NCI-H2107 treated with DMSO at 0.1 percent for 48 hours (cell line): ENCODE data around the gene DEFB112.
A peak's percentile ranks its signal among the peaks of the same experiment; 100 is the strongest.

Experiments used
- DNase-seq: peaks from one replicate; lab custom pipeline; 2025; ENCODE audit not compliant: unreplicated experiment; lab: John Stamatoyannopoulos, UW

Gene DEFB112, protein sequence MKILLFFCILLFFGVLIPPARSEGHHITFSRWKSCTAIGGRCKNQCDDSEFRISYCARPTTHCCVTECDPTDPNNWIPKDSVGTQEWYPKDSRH

GRCh38 chr6:50049829-50050228, at the start of gene DEFB112:
Gene DEFB112, minus strand, starts transcription at chr6:50049929. Its CDS starts 60 bp downstream, at chr6:50049869.
- no peak for DNase-seq

DNA sequence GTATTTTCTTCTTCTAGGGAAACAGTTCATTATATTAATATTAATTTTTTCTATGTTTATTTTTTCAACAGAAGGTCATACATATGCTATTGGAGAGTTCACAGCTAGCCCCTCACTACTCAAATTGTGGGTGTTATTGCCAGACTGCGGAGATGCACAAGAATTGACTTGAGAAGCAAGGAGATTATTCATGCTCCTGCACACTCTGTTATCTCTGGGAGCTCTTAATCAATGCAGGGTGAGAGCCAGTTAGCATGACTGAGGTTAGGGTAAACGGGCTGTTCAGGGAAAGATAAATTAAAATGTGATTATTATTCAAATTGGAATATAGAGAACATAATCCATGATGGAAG, 48.9 kb upstream of the DEFB112 start:
- no peak for DNase-seq

- DNase-seq, result no peak
These were observed 48.4 kb upstream of the DEFB112 start for GRCh38 chr6:50097966-50098640.

DNA sequence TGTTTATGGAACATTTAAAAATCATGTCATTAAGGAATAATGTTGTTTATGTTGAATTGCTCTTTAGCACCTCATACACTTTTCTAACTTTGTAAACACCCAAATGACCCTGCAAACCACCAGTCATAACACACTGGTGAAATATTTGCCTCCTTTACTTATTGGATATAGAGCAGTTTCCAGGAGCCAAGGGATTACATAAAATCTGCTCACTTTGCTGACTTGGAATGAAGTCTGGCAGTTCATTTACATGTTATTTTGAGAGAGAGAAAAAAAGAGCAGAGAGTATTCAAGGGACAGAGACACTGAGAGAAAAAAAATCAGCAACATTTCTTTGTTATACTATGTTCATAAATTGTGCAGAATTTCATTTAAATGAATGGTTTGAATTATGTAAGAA, 46.6 kb upstream of the DEFB112 start:
- DNase-seq, result no peak

DNA sequence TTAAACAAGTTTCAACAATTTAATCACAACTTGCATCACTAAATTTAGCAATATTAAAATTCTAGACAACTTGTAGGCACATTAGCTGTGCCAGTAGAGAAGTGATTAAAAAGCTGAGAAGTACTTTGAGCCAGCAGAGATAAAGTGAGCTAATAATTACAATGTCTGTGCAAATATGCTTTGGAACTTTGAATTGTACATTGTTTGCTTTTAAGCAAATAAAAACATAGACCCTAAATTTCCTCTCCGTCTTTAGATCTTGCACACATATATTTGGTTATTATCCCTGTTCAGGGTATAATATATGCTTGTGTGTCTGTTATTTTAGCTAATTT, 44.2 kb upstream of the DEFB112 start:
- DNase-seq, result no peak

DNA sequence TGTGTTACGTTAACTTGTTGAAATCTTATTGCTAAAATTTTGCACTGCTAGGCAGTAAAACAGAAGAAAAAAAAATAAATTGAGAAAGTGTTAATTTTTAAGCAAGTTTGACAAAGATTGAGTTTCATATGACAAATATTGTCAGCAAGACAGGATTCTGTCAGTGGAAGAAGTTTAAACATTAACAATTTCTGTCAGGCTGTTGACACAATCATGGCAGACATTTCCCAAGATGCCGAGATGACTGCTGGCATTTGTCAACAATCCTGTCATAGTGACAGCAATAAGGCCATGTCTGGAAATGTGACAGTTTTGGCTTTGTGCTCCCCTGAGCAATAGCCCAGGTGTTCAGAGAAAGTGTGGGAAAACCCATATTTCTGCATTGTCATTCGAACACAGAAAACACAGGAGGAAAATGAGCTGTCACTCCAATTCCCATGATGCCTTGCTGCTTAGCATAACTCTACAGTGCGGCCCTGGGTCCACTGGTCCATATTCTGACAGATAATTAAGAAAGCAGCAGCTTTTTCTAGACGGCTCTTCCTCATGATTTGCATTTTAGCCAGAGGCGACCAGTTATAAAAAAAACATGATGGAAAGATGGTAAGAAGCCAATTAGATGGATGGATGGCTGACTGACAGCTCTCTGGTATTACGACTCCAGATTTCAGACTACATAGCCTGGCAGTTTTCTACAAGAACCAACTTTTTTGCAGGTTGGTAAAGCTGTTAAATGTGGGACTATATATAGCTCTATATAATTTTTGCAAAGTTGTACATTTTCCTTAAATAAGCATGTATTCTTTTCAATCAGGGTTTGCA, 43.6 kb upstream of the DEFB112 start:
- no peak for DNase-seq

DNA sequence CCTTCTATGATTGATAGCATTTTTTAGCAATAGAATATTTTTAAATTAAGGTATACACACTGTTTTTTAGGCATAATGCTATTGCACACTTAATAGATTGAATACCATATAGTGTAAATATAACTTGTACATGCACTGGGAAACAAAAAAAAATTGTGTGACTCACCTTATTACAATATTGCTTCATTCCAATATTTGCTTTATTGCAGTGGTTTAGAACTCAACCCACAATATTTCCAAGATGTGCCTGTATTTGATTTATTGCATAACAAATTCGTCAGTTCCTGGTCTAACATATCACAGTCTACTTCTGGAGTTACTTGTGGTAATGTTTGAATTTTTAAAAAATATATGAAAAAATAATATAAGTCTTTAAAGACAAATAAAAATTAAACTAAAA, 41.9 kb upstream of the DEFB112 start:
- no peak for DNase-seq

DNA sequence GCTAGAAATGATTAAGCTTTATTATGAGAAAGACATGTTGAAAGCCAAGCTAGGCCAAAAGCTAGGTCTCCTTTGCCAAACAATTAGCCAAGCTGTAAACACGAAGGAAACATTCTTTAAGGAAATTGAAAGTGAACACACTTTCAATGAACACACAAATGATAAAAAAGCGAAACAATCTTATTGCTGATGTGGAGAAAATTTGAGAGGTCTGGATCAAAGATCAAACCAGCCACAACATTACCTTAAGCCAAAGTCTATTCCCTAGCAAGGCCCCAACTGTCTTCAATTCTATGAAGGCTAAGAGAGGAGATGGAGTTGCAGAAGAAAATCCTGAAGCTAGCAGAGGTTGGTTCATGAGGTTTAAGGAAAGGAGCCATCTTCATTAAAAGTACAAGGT, 40.2 kb upstream of the DEFB112 start:
- no peak for DNase-seq

- no peak for DNase-seq
These were observed 37.7 kb upstream of the DEFB112 start for GRCh38 chr6:50087231-50087954.

DNA sequence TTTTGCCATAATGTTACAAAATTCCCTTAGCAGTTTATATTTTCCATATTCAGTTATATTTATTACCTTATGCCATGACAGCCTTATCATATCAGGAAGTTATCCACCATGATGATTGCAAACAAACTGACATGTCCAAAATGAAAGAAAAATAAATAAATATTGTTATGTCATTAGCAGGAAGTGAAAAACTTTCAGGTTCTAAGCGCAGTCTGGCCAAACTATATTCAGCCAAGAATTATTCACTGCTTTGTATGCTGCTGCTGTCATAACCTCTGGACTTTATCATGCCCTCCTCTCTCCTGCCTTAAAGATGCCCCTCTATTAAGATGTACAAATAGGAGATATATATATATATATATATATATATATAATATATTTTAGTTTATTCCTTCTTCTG, 27.7 kb upstream of the DEFB112 start:
- DNase-seq, result no peak

- DNase-seq, result no peak
These were observed 26.7 kb upstream of the DEFB112 start for GRCh38 chr6:50076431-50076830.

GRCh38 chr6:50071921-50072320, 22.2 kb upstream of the DEFB112 start:
- no peak for DNase-seq

- DNase-seq, result no peak
These were observed 20.4 kb upstream of the DEFB112 start for GRCh38 chr6:50070101-50070500.

DNA sequence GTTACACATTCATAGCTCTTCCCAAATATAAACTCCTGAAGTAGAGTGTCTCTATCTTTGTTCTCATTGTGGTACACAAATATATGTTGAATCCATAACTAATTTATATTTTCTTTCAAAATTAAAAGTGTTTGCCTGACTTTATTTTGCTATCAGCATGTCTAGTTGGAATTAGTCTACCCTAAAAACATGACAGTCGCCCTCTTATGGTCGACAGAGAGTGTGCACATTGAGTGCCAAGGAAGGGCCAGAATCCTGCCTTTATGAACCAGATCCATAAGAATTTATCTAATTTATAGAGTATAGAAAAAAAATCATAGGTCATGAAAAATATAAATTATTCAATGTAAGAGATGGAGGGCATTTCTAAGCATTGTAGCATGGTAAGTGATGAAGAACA, 12.3 kb upstream of the DEFB112 start:
- DNase-seq, result no peak

DNA sequence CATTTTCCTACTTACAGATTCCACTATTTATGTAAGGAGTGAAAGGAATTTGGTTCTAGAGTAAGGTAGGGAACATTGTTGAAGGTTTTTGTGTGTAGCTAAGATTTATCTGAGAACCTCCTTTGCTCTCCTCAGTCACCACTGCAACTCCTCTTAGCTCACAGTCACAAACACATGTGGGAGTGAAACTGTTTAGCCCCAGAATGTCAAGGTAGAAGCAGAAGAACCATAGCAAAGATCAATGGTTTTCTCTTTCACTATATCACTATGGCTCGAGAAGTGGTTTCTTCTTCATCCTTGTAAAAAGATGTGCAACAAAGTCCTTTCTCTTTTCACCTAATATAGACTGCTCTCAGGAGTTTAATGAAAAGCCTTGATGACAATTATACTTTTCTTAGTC, 6.5 kb upstream of the DEFB112 start:
- no peak for DNase-seq

GRCh38 chr6:50047026-50047425, 2.7 kb downstream of the DEFB112 start:
- DNase-seq, result no peak

GRCh38 chr6:50030777-50031562, 18.8 kb downstream of the DEFB112 start:
- DNase-seq, result peak; percentile 30

DNA sequence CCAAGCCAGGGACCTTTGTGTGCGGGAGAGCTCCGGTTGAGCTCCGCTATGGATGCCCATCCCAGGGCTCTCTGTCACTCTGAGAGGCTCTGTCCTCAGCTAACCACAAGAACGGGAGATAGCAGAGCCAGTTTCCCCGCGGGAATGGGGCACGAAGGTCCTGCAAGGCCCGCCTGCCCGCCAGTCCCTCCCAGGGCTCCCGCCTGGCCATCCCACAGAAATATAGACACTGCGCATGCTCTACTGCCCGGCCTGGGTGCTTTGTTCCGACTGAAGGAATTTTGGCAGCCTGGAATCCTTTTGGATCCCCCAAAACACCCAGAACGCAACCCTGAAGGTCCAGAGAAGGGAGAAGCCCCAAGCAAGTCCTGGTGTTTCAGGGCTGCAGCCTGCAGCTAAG, 19.4 kb downstream of the DEFB112 start:
- DNase-seq, result no peak

GRCh38 chr6:50025258-50025657, 24.5 kb downstream of the DEFB112 start:
- DNase-seq, result no peak

DNA sequence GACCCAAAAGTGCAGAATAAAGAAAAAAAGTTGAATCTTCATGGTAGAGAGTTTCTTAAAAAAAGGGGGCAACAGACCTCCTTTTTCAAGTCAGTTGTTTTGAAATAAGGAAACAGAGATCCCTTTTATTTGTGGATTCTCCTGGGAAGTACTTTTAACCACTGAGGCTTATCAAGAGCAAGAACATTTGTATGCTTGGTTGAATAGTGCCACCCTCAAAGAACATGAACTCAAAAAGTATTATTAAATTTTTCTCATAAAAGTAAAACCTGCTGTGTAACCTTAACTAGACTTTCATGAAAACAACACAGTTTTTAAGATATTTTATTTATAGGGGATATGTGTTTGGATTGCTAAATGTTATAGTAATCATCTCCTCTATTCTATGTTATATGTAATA, 27.8 kb downstream of the DEFB112 start, which contains the start of gene DEFB110:
TSS of gene DEFB110 (minus strand) at position 101 of the 400 bp plus-strand sequence. CDS start at position 42, 59 bp downstream.
- DNase-seq, result no peak

DNA sequence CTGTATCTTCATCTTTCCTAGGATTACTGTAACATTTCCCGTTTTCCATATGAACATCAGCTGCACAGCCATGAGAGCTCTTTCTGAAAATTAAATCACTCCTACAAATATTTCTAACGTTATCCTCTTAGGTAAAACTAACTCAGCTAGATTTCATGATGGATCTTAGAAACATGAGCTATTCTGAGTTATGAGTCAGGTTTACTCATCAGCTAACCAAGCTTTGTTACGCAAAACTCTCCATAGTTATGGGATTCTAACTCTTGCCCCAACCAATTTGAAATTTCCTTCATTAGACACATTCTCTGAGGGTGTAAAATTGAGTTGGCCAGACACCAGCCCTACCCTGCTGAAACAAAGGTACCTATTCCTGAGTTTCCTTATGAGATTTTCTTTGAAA, 41.9 kb downstream of the DEFB112 start:
- DNase-seq, result no peak
